ENCODE results near the gene NUDT16L1. TPM values are rescaled to one million over a fixed set of nuclear protein-coding genes. Genes with fewer than 3 reads are reported as not detected.

Gene NUDT16L1
- total RNA-seq, result 10 to 100 TPM; 32.6 to 62.7 (median 54.3) TPM

DNA sequence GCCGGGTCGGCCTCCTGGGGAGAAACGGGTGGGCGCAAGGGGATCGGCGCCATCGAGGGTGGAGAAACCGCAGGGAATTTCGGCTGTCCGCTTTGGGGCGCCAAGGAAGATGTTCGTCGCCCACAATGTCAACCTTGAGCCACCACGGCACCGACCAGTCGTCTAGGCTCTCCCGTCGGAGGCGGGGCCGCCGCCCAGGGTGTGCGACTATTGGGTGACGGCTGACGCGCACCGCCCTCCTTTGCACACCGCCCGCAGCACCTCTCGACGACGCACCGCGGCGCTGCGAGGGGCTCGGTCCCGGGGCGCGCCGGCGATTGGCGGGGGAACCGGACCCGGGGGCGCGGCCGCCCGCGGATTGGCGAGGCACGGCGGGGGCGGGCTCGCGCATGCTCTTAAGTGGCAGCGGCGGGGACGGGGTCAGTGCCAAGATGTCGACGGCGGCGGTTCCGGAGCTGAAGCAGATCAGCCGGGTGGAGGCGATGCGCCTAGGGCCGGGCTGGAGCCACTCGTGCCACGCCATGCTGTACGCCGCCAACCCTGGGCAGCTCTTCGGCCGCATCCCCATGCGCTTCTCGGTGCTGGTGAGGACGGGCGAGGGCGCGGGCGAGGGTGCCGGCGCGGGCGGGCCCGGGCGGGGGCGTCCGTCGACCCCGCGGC, at the start of gene NUDT16L1:
NUDT16L1 (plus strand) TSS at position 267 of the 660 bp plus-strand sequence; CDS start at position 432, 165 bp downstream.
- Histone ChIP-seq H3K27me3 (no peaks in the 10 kb centered on the region), H3K36me3 (no peaks in the 10 kb centered on the region), H3K4me3 (peak within 1 kb of the TSS; percentile 51 to 91 (median 82)), H3K27ac (peak within 1 kb of the TSS; percentile 90 to 97 (median 93)), H3K9me3 (no peaks in the 10 kb centered on the region), H3K4me1 (peaks cover 15 to 25% (median 21%) of the 10 kb centered on the region in 4 donors)
- DNase-seq, result peak; percentile 97
- in situ Hi-C loops (cut with MboI; ENCODE audit: low pct_ligation_motif_present in 1 of 4, low pct_unique_long_range_greater_than_20kb in 1 of 4, low sequenced_read_pairs in 3 of 4), result no loop called here
- 0% methylated on average over 59 of the region's 91 CpGs; no CpG with 5 or more reads in 1 of the 2 donors for WGBS, 2 donors (ENCODE audit: low coverage in 1 of 2)
- TF ChIP-seq EP300 (IDR thresholded peaks at IDR 0.05; ENCODE audit: low read depth), result no peak
- peak; percentile 78 to 96 (median 91) for TF ChIP-seq POLR2AphosphoS5 (IDR thresholded peaks at IDR 0.05)
- peak; percentile 85 for TF ChIP-seq POLR2A (IDR thresholded peaks at IDR 0.05)
- TF ChIP-seq, protein P1, sequence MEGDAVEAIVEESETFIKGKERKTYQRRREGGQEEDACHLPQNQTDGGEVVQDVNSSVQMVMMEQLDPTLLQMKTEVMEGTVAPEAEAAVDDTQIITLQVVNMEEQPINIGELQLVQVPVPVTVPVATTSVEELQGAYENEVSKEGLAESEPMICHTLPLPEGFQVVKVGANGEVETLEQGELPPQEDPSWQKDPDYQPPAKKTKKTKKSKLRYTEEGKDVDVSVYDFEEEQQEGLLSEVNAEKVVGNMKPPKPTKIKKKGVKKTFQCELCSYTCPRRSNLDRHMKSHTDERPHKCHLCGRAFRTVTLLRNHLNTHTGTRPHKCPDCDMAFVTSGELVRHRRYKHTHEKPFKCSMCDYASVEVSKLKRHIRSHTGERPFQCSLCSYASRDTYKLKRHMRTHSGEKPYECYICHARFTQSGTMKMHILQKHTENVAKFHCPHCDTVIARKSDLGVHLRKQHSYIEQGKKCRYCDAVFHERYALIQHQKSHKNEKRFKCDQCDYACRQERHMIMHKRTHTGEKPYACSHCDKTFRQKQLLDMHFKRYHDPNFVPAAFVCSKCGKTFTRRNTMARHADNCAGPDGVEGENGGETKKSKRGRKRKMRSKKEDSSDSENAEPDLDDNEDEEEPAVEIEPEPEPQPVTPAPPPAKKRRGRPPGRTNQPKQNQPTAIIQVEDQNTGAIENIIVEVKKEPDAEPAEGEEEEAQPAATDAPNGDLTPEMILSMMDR (IDR thresholded peaks at IDR 0.05), result peak in 1 of 5 experiments; percentile 11
- intact Hi-C loops (cut with DNase I; ENCODE audit: low total_unique reads), result no loop called here

DNA sequence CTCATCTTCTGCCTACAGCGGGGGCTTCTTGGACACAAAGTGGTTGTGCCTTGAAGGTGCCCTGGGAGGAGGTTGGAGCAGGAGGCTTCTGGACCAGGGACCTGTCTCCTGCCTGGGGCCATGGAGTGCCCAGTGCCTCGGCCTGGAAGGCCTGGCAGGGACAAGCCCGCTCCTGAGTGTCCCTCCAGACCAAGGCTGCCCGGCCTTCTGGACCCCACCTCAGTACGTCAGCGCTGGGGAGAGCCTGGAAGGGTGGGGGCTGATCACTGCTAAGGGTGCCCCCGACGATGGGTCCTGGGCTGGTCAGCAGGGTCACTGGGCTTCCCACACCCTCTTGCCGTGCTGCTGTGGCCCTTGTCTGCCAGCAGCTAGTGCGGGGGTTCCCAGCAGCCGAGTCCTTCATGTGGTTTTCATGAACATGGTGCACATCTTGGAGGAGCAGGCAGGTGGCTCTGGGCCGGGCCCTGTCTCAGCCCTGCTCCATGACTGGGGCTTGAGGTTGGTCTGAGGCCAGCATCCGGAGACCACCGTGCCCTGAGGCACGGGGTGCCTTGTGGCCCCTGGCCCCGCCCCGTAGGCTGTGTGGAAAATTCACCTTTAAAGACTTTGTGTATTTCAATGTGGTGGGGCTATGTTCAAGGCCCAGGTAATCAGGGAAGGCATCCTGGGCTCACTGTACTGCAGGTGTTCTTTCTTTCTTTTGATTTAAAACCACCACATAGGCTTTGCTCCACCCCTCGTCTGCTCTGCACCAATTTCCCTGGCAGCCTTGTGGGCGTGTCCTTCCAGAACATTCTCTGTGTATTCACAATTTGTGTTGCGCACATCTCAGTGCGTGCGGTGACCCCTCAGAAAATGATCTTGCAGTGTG, 46.4 kb upstream of the NUDT16L1 start:
- Histone ChIP-seq H3K4me3 (no peak overlapping the region), H3K4me1 (no peaks in the 10 kb centered on the region), H3K27me3 (no peaks in the 10 kb centered on the region), H3K36me3 (peaks cover 0 to 6% (median 2%) of the 10 kb centered on the region in 4 donors), H3K9me3 (no peaks in the 10 kb centered on the region), H3K27ac (no peak overlapping the region)
- in situ Hi-C loops (cut with MboI; ENCODE audit: low pct_ligation_motif_present in 1 of 4, low pct_unique_long_range_greater_than_20kb in 1 of 4, low sequenced_read_pairs in 3 of 4) (no loop called here), intact Hi-C loops (cut with DNase I; ENCODE audit: low total_unique reads) (loop anchor here (5.0 kb wide), 1 partner anchor 60 kb away; no protein-coding TSS in a partner anchor)
- WGBS, 2 donors (ENCODE audit: low coverage in 1 of 2), result 95% methylated on average over 21 of the region's 22 CpGs; no CpG with 5 or more reads in 1 of the 2 donors
- no peak for DNase-seq
- TF ChIP-seq, protein P1 (IDR thresholded peaks at IDR 0.05), result no peak
- TF ChIP-seq POLR2AphosphoS5 (IDR thresholded peaks at IDR 0.05), result no peak
- no peak for TF ChIP-seq POLR2A (IDR thresholded peaks at IDR 0.05)
- no peak for TF ChIP-seq EP300 (IDR thresholded peaks at IDR 0.05; ENCODE audit: low read depth)

DNA sequence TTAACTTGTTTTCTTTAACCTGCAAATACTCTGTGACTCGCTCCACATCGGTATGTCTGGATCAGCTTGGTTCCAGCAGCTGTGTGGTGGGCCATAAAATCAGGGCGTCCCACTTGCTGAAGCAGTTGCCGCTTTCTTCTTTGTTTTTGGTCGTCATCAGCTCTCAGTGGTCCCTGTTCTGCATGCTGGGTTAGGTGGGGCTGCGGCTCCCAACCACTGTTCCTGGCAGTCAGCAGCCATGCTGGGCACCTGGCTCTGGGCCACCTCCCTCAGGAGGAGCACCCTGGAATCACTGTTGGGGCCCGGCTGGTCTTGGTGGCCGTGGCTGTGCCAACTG, 45.8 kb upstream of the NUDT16L1 start:
- 97% methylated on average over 8 of the region's 8 CpGs; no CpG with 5 or more reads in 1 of the 2 donors for WGBS, 2 donors (ENCODE audit: low coverage in 1 of 2)
- in situ Hi-C loops (cut with MboI; ENCODE audit: low pct_ligation_motif_present in 1 of 4, low pct_unique_long_range_greater_than_20kb in 1 of 4, low sequenced_read_pairs in 3 of 4) (no loop called here), intact Hi-C loops (cut with DNase I; ENCODE audit: low total_unique reads) (loop anchor here (5.0 kb wide), 1 partner anchor 60 kb away; no protein-coding TSS in a partner anchor)
- H3K4me1 ChIP-seq, result peaks cover 0 to 1% (median 0%) of the 10 kb centered on the region in 4 donors
- TF ChIP-seq, protein P1 (IDR thresholded peaks at IDR 0.05), result no peak
- TF ChIP-seq POLR2A (IDR thresholded peaks at IDR 0.05), result no peak
- TF ChIP-seq EP300 (IDR thresholded peaks at IDR 0.05; ENCODE audit: low read depth), result no peak
- no peak for TF ChIP-seq POLR2AphosphoS5 (IDR thresholded peaks at IDR 0.05)
- H3K4me3 ChIP-seq, result no peak overlapping the region
- no peak for DNase-seq
- H3K36me3 ChIP-seq, result peaks cover 0 to 9% (median 3%) of the 10 kb centered on the region in 4 donors
- no peak overlapping the region for H3K27ac ChIP-seq
- no peaks in the 10 kb centered on the region for H3K27me3 ChIP-seq
- H3K9me3 ChIP-seq, result no peaks in the 10 kb centered on the region

DNA sequence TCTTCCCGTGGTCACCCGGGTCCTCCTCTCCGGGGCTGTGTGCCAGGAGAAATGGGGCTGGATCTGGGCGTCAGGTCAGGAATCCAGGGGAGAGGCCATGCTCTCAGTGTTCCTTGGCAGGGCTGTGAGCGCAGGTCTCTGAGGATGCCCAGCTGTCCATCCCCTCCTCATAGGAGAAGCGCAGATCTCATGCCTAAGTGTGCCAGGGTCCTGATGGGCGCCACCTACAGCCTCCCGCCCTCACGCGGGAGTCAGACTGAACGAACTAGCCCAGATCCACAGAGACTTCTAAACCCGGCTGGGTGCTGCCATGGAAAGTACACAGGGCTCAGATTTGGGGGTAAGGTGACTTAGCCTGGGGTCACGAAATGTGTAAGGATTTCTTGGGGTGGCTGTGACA, 44.4 kb upstream of the NUDT16L1 start:
- Histone ChIP-seq H3K4me3 (no peak overlapping the region), H3K4me1 (peaks cover 0 to 14% (median 8%) of the 10 kb centered on the region in 4 donors), H3K9me3 (no peaks in the 10 kb centered on the region), H3K36me3 (peaks cover 0 to 16% (median 3%) of the 10 kb centered on the region in 4 donors), H3K27me3 (no peaks in the 10 kb centered on the region), H3K27ac (no peak overlapping the region)
- TF ChIP-seq, protein P1 (IDR thresholded peaks at IDR 0.05), result no peak
- TF ChIP-seq EP300 (IDR thresholded peaks at IDR 0.05; ENCODE audit: low read depth) (no peak), POLR2AphosphoS5 (IDR thresholded peaks at IDR 0.05) (no peak), POLR2A (IDR thresholded peaks at IDR 0.05) (no peak)
- DNase-seq, result no peak
- WGBS, 2 donors (ENCODE audit: low coverage in 1 of 2), result 94% methylated on average over 12 of the region's 13 CpGs; no CpG with 5 or more reads in 1 of the 2 donors
- in situ Hi-C loops (cut with MboI; ENCODE audit: low pct_ligation_motif_present in 1 of 4, low pct_unique_long_range_greater_than_20kb in 1 of 4, low sequenced_read_pairs in 3 of 4) (no loop called here), intact Hi-C loops (cut with DNase I; ENCODE audit: low total_unique reads) (loop anchor here (5.0 kb wide), 1 partner anchor 62 kb away; no protein-coding TSS in a partner anchor)

All from transverse colon (tissue), 4 donors.